ENCODE measurements around the gene RARG. TPM values are rescaled to one million over a fixed set of nuclear protein-coding genes. Genes with fewer than 3 reads are reported as not detected.

Gene RARG
- total RNA-seq, 1 experiment from 2014 or later: 77.2 TPM

GRCh38 chr12:53170215-53170614, 61.8 kb downstream of the RARG start:
- Mint-ChIP-seq H3K27ac (no peak overlapping the region), H3K36me3 (no peaks in the 10 kb centered on the region), H3K9me3 (no peaks in the 10 kb centered on the region), H3K4me1 (peaks cover 9% of the 10 kb centered on the region), H3K27me3 (ENCODE audit: low read depth) (peaks cover 91% of the 10 kb centered on the region), H3K4me3 (no peak overlapping the region)
- no peak for DNase-seq (ENCODE audit: low spot score)
- ChIA-PET POLR2A (interaction anchor here (0.6 kb wide), 1 partner anchor 10 kb away, joined by 3 read pairs; the partner anchor contains the start of gene ZNF740), CTCF (interaction anchor here (0.6 to 2.2 kb wide), 7 partner anchors 10 to 151 kb away, joined by 3 to 12 read pairs (median 3); partner anchors contain the start of genes AAAS, CSAD and ZNF740)
- ATAC-seq: no peak
- TF ChIP-seq GRHL2 (CRISPR knock-in tag; IDR thresholded peaks at IDR 0.05; ENCODE audit: insufficient replicate concordance, severe bottlenecking) (no peak), TEAD4 (CRISPR knock-in tag; IDR thresholded peaks at IDR 0.05) (no peak), FOXJ3 (CRISPR knock-in tag; IDR thresholded peaks at IDR 0.05; ENCODE audit: borderline replicate concordance) (no peak), IRF2 (CRISPR knock-in tag; IDR thresholded peaks at IDR 0.05; ENCODE audit: borderline replicate concordance, low read depth) (no peak), ATF3 (CRISPR knock-in tag; conservative IDR thresholded peaks at IDR 0.05) (no peak), IRF1 (CRISPR knock-in tag; IDR thresholded peaks at IDR 0.05) (no peak)

- DNase-seq (ENCODE audit: low spot score) (no peak), ATAC-seq (no peak)
- POLR2A ChIA-PET: no interaction called here
- Mint-ChIP-seq H3K27ac (no peak overlapping the region), H3K9me3 (no peaks in the 10 kb centered on the region), H3K4me1 (0 out of 2 replicates have a peak, but pooled peaks cover 5% of the 10 kb centered on the region), H3K27me3 (ENCODE audit: low read depth) (peaks cover 91% of the 10 kb centered on the region), H3K4me3 (no peak overlapping the region), H3K36me3 (no peaks in the 10 kb centered on the region)
- TF ChIP-seq GTF2I (CRISPR knock-in tag; conservative IDR thresholded peaks at IDR 0.05): no peak
- TF ChIP-seq PREB (CRISPR knock-in tag; IDR thresholded peaks at IDR 0.05; ENCODE audit: borderline replicate concordance): no peak
- TF ChIP-seq USF2 (CRISPR knock-in tag; IDR thresholded peaks at IDR 0.05): no peak
- TF ChIP-seq E2F4 (CRISPR knock-in tag; IDR thresholded peaks at IDR 0.05; ENCODE audit: borderline replicate concordance, low read depth): no peak
- TF ChIP-seq ZNF425 (CRISPR knock-in tag; conservative IDR thresholded peaks at IDR 0.05): no peak
- TF ChIP-seq ZNF263 (CRISPR knock-in tag; IDR thresholded peaks at IDR 0.05; ENCODE audit: low read depth): no peak
- no peak for TF ChIP-seq ZNF219 (CRISPR knock-in tag; IDR thresholded peaks at IDR 0.05; ENCODE audit: borderline replicate concordance)
- TF ChIP-seq ZBTB21 (CRISPR knock-in tag; IDR thresholded peaks at IDR 0.05; ENCODE audit: borderline replicate concordance): no peak
- no peak for TF ChIP-seq SMAD4 (CRISPR knock-in tag; IDR thresholded peaks at IDR 0.05)
- TF ChIP-seq SOX15 (CRISPR knock-in tag; IDR thresholded peaks at IDR 0.05): no peak
- no peak for TF ChIP-seq PRRX2 (CRISPR knock-in tag; IDR thresholded peaks at IDR 0.05)
- no peak for TF ChIP-seq STAT6 (CRISPR knock-in tag; conservative IDR thresholded peaks at IDR 0.05; ENCODE audit: low read depth)
- CTCF ChIA-PET: interaction anchor here (1.2 kb wide), 1 partner anchor 10 kb away, joined by 5 read pairs; no protein-coding TSS in a partner anchor
Observed at GRCh38 chr12:53169644-53170043, 62.4 kb downstream of the RARG start.
